Measurements from ENCODE around the gene UQCRC2. TPM values are rescaled to one million over a fixed set of nuclear protein-coding genes. Genes with fewer than 3 reads are reported as not detected.

The UQCRC2 gene
- total RNA-seq, 4 donors from 2014 or later = 112 to 359 (median 321) TPM

DNA sequence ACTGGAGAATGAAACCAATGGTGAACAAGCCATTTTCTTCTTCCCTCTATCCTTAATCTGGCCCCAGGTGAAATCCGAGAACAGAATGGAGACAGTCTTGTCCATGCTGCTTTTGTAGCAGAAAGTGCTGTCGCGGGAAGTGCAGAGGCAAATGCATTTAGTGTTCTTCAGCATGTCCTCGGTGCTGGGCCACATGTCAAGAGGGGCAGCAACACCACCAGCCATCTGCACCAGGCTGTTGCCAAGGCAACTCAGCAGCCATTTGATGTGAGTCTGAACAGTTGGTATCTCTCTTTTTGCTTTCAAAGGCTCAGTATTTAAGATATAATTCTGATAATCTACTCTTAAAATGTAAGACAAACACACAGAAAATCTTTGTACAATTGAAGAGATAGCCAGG, 18.7 kb downstream of the UQCRC2 start:
- Histone ChIP-seq H3K9me3 (no peaks in the 10 kb centered on the region), H3K4me1 (no peaks in the 10 kb centered on the region), H3K36me3 (peaks cover 0 to 96% (median 47%) of the 10 kb centered on the region in 4 donors), H3K27me3 (no peaks in the 10 kb centered on the region), H3K4me3 (no peak overlapping the region), H3K27ac (no peak overlapping the region)
- in situ Hi-C loops (cut with MboI; ENCODE audit: low pct_ligation_motif_present in 1 of 4, low pct_unique_long_range_greater_than_20kb in 1 of 4, low sequenced_read_pairs in 3 of 4) = loop anchor here in 2 of 4 donors (25.0 kb wide), 1 partner anchor 160 kb away; no protein-coding TSS in a partner anchor
- TF ChIP-seq EP300 (IDR thresholded peaks at IDR 0.05; ENCODE audit: low read depth) (no peak), POLR2AphosphoS5 (IDR thresholded peaks at IDR 0.05) (no peak), POLR2A (IDR thresholded peaks at IDR 0.05) (no peak)
- TF ChIP-seq, protein P1, sequence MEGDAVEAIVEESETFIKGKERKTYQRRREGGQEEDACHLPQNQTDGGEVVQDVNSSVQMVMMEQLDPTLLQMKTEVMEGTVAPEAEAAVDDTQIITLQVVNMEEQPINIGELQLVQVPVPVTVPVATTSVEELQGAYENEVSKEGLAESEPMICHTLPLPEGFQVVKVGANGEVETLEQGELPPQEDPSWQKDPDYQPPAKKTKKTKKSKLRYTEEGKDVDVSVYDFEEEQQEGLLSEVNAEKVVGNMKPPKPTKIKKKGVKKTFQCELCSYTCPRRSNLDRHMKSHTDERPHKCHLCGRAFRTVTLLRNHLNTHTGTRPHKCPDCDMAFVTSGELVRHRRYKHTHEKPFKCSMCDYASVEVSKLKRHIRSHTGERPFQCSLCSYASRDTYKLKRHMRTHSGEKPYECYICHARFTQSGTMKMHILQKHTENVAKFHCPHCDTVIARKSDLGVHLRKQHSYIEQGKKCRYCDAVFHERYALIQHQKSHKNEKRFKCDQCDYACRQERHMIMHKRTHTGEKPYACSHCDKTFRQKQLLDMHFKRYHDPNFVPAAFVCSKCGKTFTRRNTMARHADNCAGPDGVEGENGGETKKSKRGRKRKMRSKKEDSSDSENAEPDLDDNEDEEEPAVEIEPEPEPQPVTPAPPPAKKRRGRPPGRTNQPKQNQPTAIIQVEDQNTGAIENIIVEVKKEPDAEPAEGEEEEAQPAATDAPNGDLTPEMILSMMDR (IDR thresholded peaks at IDR 0.05) = no peak
- intact Hi-C loops (cut with DNase I; ENCODE audit: low total_unique reads) = no loop called here
- DNase-seq = no peak
- 94 to 97% methylated on average over 4 of the region's 4 CpGs for WGBS, 2 donors (ENCODE audit: low coverage in 1 of 2)

DNA sequence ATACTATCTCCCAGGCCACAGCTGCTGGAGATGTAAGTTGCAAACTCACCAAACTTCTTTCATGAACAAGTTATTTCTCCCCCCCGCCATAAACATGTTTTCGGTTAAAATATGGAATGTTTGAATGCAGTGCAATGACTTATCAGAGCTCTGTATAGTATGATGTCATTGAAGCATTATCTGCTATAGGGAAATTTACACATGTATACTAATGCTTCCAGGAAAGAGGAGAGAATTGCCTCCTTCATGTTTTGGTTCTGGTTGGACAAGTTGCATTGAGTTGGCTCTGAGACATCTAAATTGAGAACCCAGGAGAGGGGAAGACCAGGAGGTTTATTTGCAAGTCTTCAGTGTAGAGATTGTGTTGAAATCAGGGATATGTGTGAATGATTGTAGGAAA, 20.8 kb downstream of the UQCRC2 start:
- no peak for DNase-seq
- no peaks in the 10 kb centered on the region for H3K27me3 ChIP-seq
- intact Hi-C loops (cut with DNase I; ENCODE audit: low total_unique reads) = no loop called here
- peaks cover 0 to 94% (median 47%) of the 10 kb centered on the region in 4 donors for H3K36me3 ChIP-seq
- in situ Hi-C loops (cut with MboI; ENCODE audit: low pct_ligation_motif_present in 1 of 4, low pct_unique_long_range_greater_than_20kb in 1 of 4, low sequenced_read_pairs in 3 of 4) = loop anchor here in 2 of 4 donors (25.0 kb wide), 1 partner anchor 162 kb away; no protein-coding TSS in a partner anchor
- no peak for TF ChIP-seq POLR2AphosphoS5 (IDR thresholded peaks at IDR 0.05)
- TF ChIP-seq, protein P1 (IDR thresholded peaks at IDR 0.05) = no peak
- TF ChIP-seq EP300 (IDR thresholded peaks at IDR 0.05; ENCODE audit: low read depth) = no peak
- no peak for TF ChIP-seq POLR2A (IDR thresholded peaks at IDR 0.05)
- WGBS, 2 donors (ENCODE audit: low coverage in 1 of 2) = 80 to 96% methylated on average over 1 to 2 of the region's 2 CpGs
- H3K4me1 ChIP-seq = no peaks in the 10 kb centered on the region
- no peak overlapping the region for H3K4me3 ChIP-seq
- H3K9me3 ChIP-seq = no peaks in the 10 kb centered on the region
- no peak overlapping the region for H3K27ac ChIP-seq

DNA sequence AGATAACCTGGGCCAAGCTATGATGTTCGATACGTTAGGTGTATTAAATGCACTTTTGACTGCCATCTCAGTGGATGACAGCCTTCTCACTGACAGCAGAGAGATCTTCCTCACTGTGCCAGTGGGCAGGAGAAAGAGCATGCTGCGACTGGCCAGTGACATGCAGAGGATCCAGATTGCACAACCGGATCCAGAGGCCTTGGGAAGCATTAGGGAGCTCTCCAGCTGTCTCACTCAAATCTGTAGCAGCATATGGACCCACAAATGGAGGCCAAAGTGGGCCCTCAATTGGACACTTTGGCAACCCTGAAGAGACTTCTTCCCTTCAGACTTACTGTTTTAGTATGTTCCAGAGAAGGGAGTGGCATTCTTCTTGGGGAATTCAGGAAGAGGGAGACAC, 26.9 kb downstream of the UQCRC2 start:
- TF ChIP-seq POLR2AphosphoS5 (IDR thresholded peaks at IDR 0.05) (no peak), EP300 (IDR thresholded peaks at IDR 0.05; ENCODE audit: low read depth) (no peak), POLR2A (IDR thresholded peaks at IDR 0.05) (no peak)
- TF ChIP-seq, protein P1 (IDR thresholded peaks at IDR 0.05) = no peak
- no peaks in the 10 kb centered on the region for H3K9me3 ChIP-seq
- no peak overlapping the region for H3K27ac ChIP-seq
- H3K4me3 ChIP-seq = no peak overlapping the region
- in situ Hi-C loops (cut with MboI; ENCODE audit: low pct_ligation_motif_present in 1 of 4, low pct_unique_long_range_greater_than_20kb in 1 of 4, low sequenced_read_pairs in 3 of 4) (loop anchor here in 2 of 4 donors (25.0 kb wide), 2 partner anchors 168 to 307 kb away; partner anchors contain the start of gene POLR3E (in 1 of the 2)), intact Hi-C loops (cut with DNase I; ENCODE audit: low total_unique reads) (no loop called here)
- no peak for DNase-seq
- H3K27me3 ChIP-seq = no peaks in the 10 kb centered on the region
- WGBS, 2 donors (ENCODE audit: low coverage in 1 of 2) = 89% methylated on average over 4 of the region's 4 CpGs; no CpG with 5 or more reads in 1 of the 2 donors
- H3K36me3 ChIP-seq = peaks cover 0 to 92% (median 44%) of the 10 kb centered on the region in 4 donors
- H3K4me1 ChIP-seq = no peaks in the 10 kb centered on the region

DNA sequence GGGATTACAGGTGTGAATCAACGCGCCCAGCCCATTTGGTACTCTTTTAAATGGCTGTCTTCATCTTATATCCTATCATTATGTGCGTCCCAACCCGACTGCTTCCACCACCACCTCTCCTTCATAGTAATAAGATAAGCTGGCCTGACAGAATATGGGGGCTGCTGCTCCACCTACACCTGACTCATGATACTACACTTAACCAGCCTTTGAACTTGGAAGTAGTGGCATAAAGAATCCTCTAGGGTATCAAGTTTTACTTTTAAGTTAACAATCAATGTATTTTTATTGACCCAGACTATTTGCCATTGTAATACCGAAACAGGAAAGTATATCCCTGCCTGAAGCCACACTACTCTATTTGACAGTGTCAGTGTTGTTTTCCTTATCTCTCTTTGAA, 28.9 kb downstream of the UQCRC2 start:
- H3K9me3 ChIP-seq = no peaks in the 10 kb centered on the region
- H3K27me3 ChIP-seq = no peaks in the 10 kb centered on the region
- no peak for DNase-seq
- peaks cover 0 to 83% (median 36%) of the 10 kb centered on the region in 4 donors for H3K36me3 ChIP-seq
- TF ChIP-seq EP300 (IDR thresholded peaks at IDR 0.05; ENCODE audit: low read depth) (no peak), POLR2A (IDR thresholded peaks at IDR 0.05) (no peak), POLR2AphosphoS5 (IDR thresholded peaks at IDR 0.05) (no peak)
- TF ChIP-seq, protein P1 (IDR thresholded peaks at IDR 0.05) = no peak
- H3K4me3 ChIP-seq = no peak overlapping the region
- intact Hi-C loops (cut with DNase I; ENCODE audit: low total_unique reads) (no loop called here), in situ Hi-C loops (cut with MboI; ENCODE audit: low pct_ligation_motif_present in 1 of 4, low pct_unique_long_range_greater_than_20kb in 1 of 4, low sequenced_read_pairs in 3 of 4) (loop anchor here in 2 of 4 donors (25.0 kb wide), 2 partner anchors 170 to 305 kb away; partner anchors contain the start of gene POLR3E (in 1 of the 2))
- 94% methylated on average over 5 of the region's 5 CpGs for WGBS, 2 donors (ENCODE audit: low coverage in 1 of 2)
- no peak overlapping the region for H3K27ac ChIP-seq
- no peaks in the 10 kb centered on the region for H3K4me1 ChIP-seq

All from transverse colon (tissue), 4 donors.